HEK293 (cell line): ENCODE results near the gene PRKAB2.

ENCODE experiments used
- CTCF ChIA-PET: fragments of 350-600 bp; formaldehyde crosslinking; extraction: SDS; loops from one replicate; lab custom pipeline; 2021; ENCODE audit warnings: antibody characterized with exemption; lab: Yijun Ruan, JAX
- POLR2A ChIA-PET: fragments of 300-600 bp; formaldehyde crosslinking; extraction: SDS; loops from one replicate; lab custom pipeline; 2020; ENCODE audit warnings: antibody characterized with exemption, inconsistent platforms; lab: Yijun Ruan, JAX
- H3K27ac ChIP-seq: fragments of 200-500 bp; sonication (Bioruptor generic); 2 replicates; pipeline ENCODE4 v1.5.1; 2014; ENCODE audit warnings: low read depth, low read length, control low read depth, inconsistent platforms; ENCODE audit errors: extremely low read depth
- H3K36me3 ChIP-seq, 2 experiments: fragments of 200-500 bp in 1 of 2; sonication (Bioruptor generic) in 1 of 2; 1 replicate in 1 of 2; 2 replicates in 1 of 2; pipeline ENCODE4 v1.5.1; 2014 to 2017; ENCODE audit warnings: inconsistent platforms in 2 of 2, low read length in 2 of 2; ENCODE audit not compliant: control insufficient read depth in 2 of 2, insufficient read depth in 1 of 2
- H3K4me1 ChIP-seq: fragments of 200-500 bp; sonication (Bioruptor generic); 2 replicates; pipeline ENCODE4 v1.5.1; 2014; ENCODE audit warnings: mild to moderate bottlenecking, low read length, inconsistent platforms; ENCODE audit not compliant: control insufficient read depth, insufficient read depth
- H3K4me3 ChIP-seq: 2 replicates; pipeline ENCODE4 v1.5.1; 2011; ENCODE audit warnings: low read depth, mild to moderate bottlenecking, control low read depth, low read length, moderate library complexity
- H3K9me3 ChIP-seq: fragments of 200-500 bp; sonication (Bioruptor generic); 2 replicates; pipeline ENCODE4 v1.5.1; 2014; ENCODE audit warnings: low read depth, low read length, inconsistent platforms; ENCODE audit not compliant: control insufficient read depth, insufficient read depth
- AEBP2 ChIP-seq: fragments of 450-650 bp; formaldehyde crosslinking; IDR thresholded peaks from 2 replicates; pipeline ENCODE4 v1.5.1; 2016; ENCODE audit warnings: missing biosample characterization, missing genetic modification characterization, borderline replicate concordance
- EGR2 ChIP-seq: fragments of 450-650 bp; formaldehyde crosslinking; IDR thresholded peaks from 2 replicates; pipeline ENCODE4 v1.5.1; 2016; ENCODE audit warnings: low read depth, missing biosample characterization, missing genetic modification characterization
- GLIS1 ChIP-seq: fragments of 450-650 bp; formaldehyde crosslinking; IDR thresholded peaks from 2 replicates; pipeline ENCODE4 v1.5.1; 2016; ENCODE audit warnings: missing biosample characterization, missing genetic modification characterization
- KLF7 ChIP-seq: fragments of 450-650 bp; formaldehyde crosslinking; IDR thresholded peaks from 2 replicates; pipeline ENCODE4 v1.5.1; 2016; ENCODE audit warnings: missing biosample characterization, missing genetic modification characterization, borderline replicate concordance
- PRDM2 ChIP-seq: fragments of 450-650 bp; formaldehyde crosslinking; IDR thresholded peaks from 2 replicates; pipeline ENCODE4 v1.5.1; 2016; ENCODE audit warnings: missing biosample characterization, missing genetic modification characterization, borderline replicate concordance
- SCRT2 ChIP-seq: fragments of 450-650 bp; formaldehyde crosslinking; IDR thresholded peaks from 2 replicates; pipeline ENCODE4 v1.5.1; 2016; ENCODE audit warnings: missing biosample characterization, missing genetic modification characterization
- SP2 ChIP-seq: fragments of 450-650 bp; formaldehyde crosslinking; IDR thresholded peaks from 2 replicates; pipeline ENCODE4 v1.5.1; 2016; ENCODE audit warnings: missing biosample characterization, missing genetic modification characterization
- ZBTB44 ChIP-seq: fragments of 450-650 bp; IDR thresholded peaks from 2 replicates; pipeline ENCODE4 v1.5.1; 2018; ENCODE audit warnings: missing biosample characterization, mild to moderate bottlenecking, missing genetic modification characterization
- ZFP37 ChIP-seq: fragments of 450-650 bp; formaldehyde crosslinking; IDR thresholded peaks from 2 replicates; pipeline ENCODE4 v1.5.1; 2016; ENCODE audit warnings: missing biosample characterization, missing genetic modification characterization
- ZNF248 ChIP-seq: fragments of 450-650 bp; formaldehyde crosslinking; IDR thresholded peaks from 2 replicates; pipeline ENCODE4 v1.5.1; 2017; ENCODE audit warnings: missing biosample characterization, missing genetic modification characterization
- ZNF280D ChIP-seq: fragments of 450-650 bp; formaldehyde crosslinking; IDR thresholded peaks from 2 replicates; pipeline ENCODE4 v1.5.1; 2016; ENCODE audit warnings: missing biosample characterization, missing genetic modification characterization
- ZNF423 ChIP-seq: fragments of 450-650 bp; formaldehyde crosslinking; IDR thresholded peaks from 2 replicates; pipeline ENCODE4 v1.5.1; 2016; ENCODE audit warnings: missing biosample characterization, missing genetic modification characterization
- ZNF514 ChIP-seq: fragments of 450-650 bp; formaldehyde crosslinking; IDR thresholded peaks from 2 replicates; pipeline ENCODE4 v1.5.1; 2016; ENCODE audit warnings: missing biosample characterization, missing genetic modification characterization
- ZNF580 ChIP-seq: fragments of 450-650 bp; formaldehyde crosslinking; IDR thresholded peaks from 2 replicates; pipeline ENCODE4 v1.5.1; 2016; ENCODE audit warnings: missing biosample characterization, missing genetic modification characterization
- ZNF677 ChIP-seq: fragments of 450-650 bp; IDR thresholded peaks from 2 replicates; pipeline ENCODE4 v1.5.0; 2018; ENCODE audit warnings: missing biosample characterization, mild to moderate bottlenecking, missing genetic modification characterization, moderate library complexity
- ZNF837 ChIP-seq: fragments of 450-650 bp; formaldehyde crosslinking; IDR thresholded peaks from 2 replicates; pipeline ENCODE4 v1.5.1; 2016; ENCODE audit warnings: missing biosample characterization, missing genetic modification characterization
- ZSCAN16 ChIP-seq: fragments of 450-650 bp; formaldehyde crosslinking; IDR thresholded peaks from 2 replicates; pipeline ENCODE4 v1.5.1; 2016; ENCODE audit warnings: missing biosample characterization, missing genetic modification characterization

Gene PRKAB2

GRCh38 chr1:147129116-147129873 lies 43.0 kb downstream of the PRKAB2 start:
- no peaks in the 10 kb centered on the region for H3K4me1 ChIP-seq
- H3K36me3 ChIP-seq: no peaks in the 10 kb centered on the region
- H3K27ac ChIP-seq: no peak overlapping the region
- H3K4me3 ChIP-seq: no peak overlapping the region
- ChIA-PET POLR2A (no interaction called here), CTCF (no interaction called here)
- TF ChIP-seq ZNF677 (tag by site-specific recombination): no peak
- TF ChIP-seq KLF7 (tag by site-specific recombination): no peak
- TF ChIP-seq PRDM2: no peak
- no peak for TF ChIP-seq AEBP2 (tag by site-specific recombination)
- TF ChIP-seq ZNF514 (tag by site-specific recombination): no peak
- TF ChIP-seq ZNF248: no peak
- no peak for TF ChIP-seq ZNF280D
- no peak for TF ChIP-seq EGR2 (tag by site-specific recombination)
- TF ChIP-seq ZNF423 (tag by site-specific recombination): no peak
- no peak for TF ChIP-seq GLIS1 (tag by site-specific recombination)
- H3K9me3 ChIP-seq: no peaks in the 10 kb centered on the region

GRCh38 chr1:147124266-147124665 lies 48.0 kb downstream of the PRKAB2 start:
- no peaks in the 10 kb centered on the region for H3K36me3 ChIP-seq
- no peak overlapping the region for H3K27ac ChIP-seq
- H3K4me3 ChIP-seq: no peak overlapping the region
- H3K9me3 ChIP-seq: no peaks in the 10 kb centered on the region
- H3K4me1 ChIP-seq: no peaks in the 10 kb centered on the region
- ChIA-PET CTCF (no interaction called here), POLR2A (no interaction called here)
- TF ChIP-seq ZBTB44 (tag by site-specific recombination): no peak
- TF ChIP-seq SP2 (tag by site-specific recombination): no peak
- TF ChIP-seq SCRT2 (tag by site-specific recombination): no peak
- no peak for TF ChIP-seq ZSCAN16
- no peak for TF ChIP-seq ZNF837
- no peak for TF ChIP-seq ZFP37 (tag by site-specific recombination)
- no peak for TF ChIP-seq ZNF580 (tag by site-specific recombination)
